ENCODE measurements around the gene IL17C.

The IL17C gene

GRCh38 chr16:88610080-88610479 is 28.3 kb upstream of the IL17C start:
- no peak for DNase-seq

- DNase-seq = no peak
Measured at GRCh38 chr16:88610909-88611812, 27.2 kb upstream of the IL17C start.

- DNase-seq = no peak
Measured at GRCh38 chr16:88613293-88613692, 25.1 kb upstream of the IL17C start.

- no peak for DNase-seq
Measured at GRCh38 chr16:88613911-88614817, 24.2 kb upstream of the IL17C start.

GRCh38 chr16:88614818-88615580 is 23.4 kb upstream of the IL17C start:
- no peak for DNase-seq

GRCh38 chr16:88616320-88616719 is 22.1 kb upstream of the IL17C start:
- DNase-seq = no peak

- DNase-seq = no peak
Measured at GRCh38 chr16:88616736-88617135, 21.6 kb upstream of the IL17C start.

GRCh38 chr16:88617268-88618031 is 20.9 kb upstream of the IL17C start:
- DNase-seq = no peak

GRCh38 chr16:88618182-88618955 is 20.0 kb upstream of the IL17C start:
- no peak for DNase-seq

- no peak for DNase-seq
Measured at GRCh38 chr16:88618956-88619667, 19.3 kb upstream of the IL17C start.

GRCh38 chr16:88619859-88620815 is 18.2 kb upstream of the IL17C start:
- DNase-seq = no peak

GRCh38 chr16:88622125-88622524 is 16.2 kb upstream of the IL17C start:
- no peak for DNase-seq

- DNase-seq = no peak
Measured at GRCh38 chr16:88622866-88623265, 15.5 kb upstream of the IL17C start.

GRCh38 chr16:88623858-88624257 is 14.5 kb upstream of the IL17C start:
- no peak for DNase-seq

- no peak for DNase-seq
Measured at GRCh38 chr16:88624481-88624880, 13.9 kb upstream of the IL17C start.

GRCh38 chr16:88624977-88625576 is 13.3 kb upstream of the IL17C start:
- no peak for DNase-seq

- no peak for DNase-seq
Measured at GRCh38 chr16:88626646-88627045, 11.7 kb upstream of the IL17C start.

GRCh38 chr16:88627531-88628411 is 10.6 kb upstream of the IL17C start:
- DNase-seq = no peak
